Osteocyte (in vitro differentiated cells): Measurements from ENCODE around the gene RAPGEF5. TPM values are rescaled to one million over a fixed set of nuclear protein-coding genes. Genes with fewer than 3 reads are reported as not detected.
"Not testable (repeated sequence)": the region's sequence is repeated elsewhere in the genome, so short reads cannot be mapped to it uniquely, and the experiment has no call there.

Source experiments
- DNase-seq: peaks from one replicate; pipeline ENCODE4 v3.0.0; 2021; ENCODE audit warnings: mixed read lengths; ENCODE audit not compliant: unreplicated experiment; ENCODE audit errors: extremely low spot score
- H3K27ac Mint-ChIP-seq: one replicate; pipeline ENCODE4 v1.8.0; 2021; ENCODE audit warnings: mild to moderate bottlenecking, mixed read lengths; ENCODE audit not compliant: unreplicated experiment
- H3K27me3 Mint-ChIP-seq: one replicate; pipeline ENCODE4 v1.8.0; 2021; ENCODE audit warnings: mixed read lengths; ENCODE audit not compliant: unreplicated experiment
- H3K36me3 Mint-ChIP-seq: one replicate; pipeline ENCODE4 v1.8.0; 2021; ENCODE audit warnings: mixed read lengths; ENCODE audit not compliant: unreplicated experiment
- H3K4me1 Mint-ChIP-seq: one replicate; pipeline ENCODE4 v1.8.0; 2021; ENCODE audit warnings: mixed read lengths; ENCODE audit not compliant: unreplicated experiment
- H3K4me3 Mint-ChIP-seq: one replicate; pipeline ENCODE4 v1.8.0; 2021; ENCODE audit warnings: mild to moderate bottlenecking, moderate library complexity, mixed read lengths; ENCODE audit not compliant: unreplicated experiment
- H3K9me3 Mint-ChIP-seq: one replicate; pipeline ENCODE4 v1.8.0; 2021; ENCODE audit warnings: mixed read lengths; ENCODE audit not compliant: unreplicated experiment
- total RNA-seq: library from RNA; stranded (reverse); gene quantifications from 2 replicates; pipeline ENCODE4 v1.2.1, GENCODE V29; 2021
- TF ChIP-seq, protein P1 (sequence below): fragments of 200-600 bp; sonication (generic); IDR thresholded peaks from 2 replicates; pipeline ENCODE4 v1.5.0; 2021; ENCODE audit warnings: antibody characterized with exemption, mild to moderate bottlenecking, moderate library complexity

RAPGEF5 gene
- total RNA-seq, 1 donor from 2014 or later: 0.27 TPM

DNA sequence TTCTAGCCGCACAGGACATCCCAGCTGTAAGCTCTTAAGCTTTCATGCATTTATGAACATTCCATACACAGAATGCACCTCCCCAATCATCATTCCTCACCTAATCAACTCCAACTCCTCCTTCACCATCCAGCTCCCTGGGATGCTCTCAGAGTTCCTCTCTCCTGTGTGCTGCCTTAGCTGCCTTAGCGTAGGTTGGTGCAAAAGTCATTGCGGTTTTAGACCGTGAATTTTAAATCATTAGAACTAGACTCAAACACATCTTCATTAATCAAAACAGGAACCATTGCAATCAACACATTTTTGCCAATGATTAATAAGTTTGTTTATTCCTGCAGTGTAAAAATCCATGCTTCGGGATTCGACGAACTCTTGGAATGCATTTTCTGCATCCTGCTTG lies 251.4 kb downstream of the RAPGEF5 start:
- Mint-ChIP-seq H3K27me3 (peaks cover 21% of the 10 kb centered on the region), H3K4me3 (no peak overlapping the region), H3K9me3 (no peaks in the 10 kb centered on the region), H3K27ac (no peak overlapping the region), H3K4me1 (peaks cover 3% of the 10 kb centered on the region), H3K36me3 (no peaks in the 10 kb centered on the region)
- no peak for DNase-seq
- TF ChIP-seq, protein P1, sequence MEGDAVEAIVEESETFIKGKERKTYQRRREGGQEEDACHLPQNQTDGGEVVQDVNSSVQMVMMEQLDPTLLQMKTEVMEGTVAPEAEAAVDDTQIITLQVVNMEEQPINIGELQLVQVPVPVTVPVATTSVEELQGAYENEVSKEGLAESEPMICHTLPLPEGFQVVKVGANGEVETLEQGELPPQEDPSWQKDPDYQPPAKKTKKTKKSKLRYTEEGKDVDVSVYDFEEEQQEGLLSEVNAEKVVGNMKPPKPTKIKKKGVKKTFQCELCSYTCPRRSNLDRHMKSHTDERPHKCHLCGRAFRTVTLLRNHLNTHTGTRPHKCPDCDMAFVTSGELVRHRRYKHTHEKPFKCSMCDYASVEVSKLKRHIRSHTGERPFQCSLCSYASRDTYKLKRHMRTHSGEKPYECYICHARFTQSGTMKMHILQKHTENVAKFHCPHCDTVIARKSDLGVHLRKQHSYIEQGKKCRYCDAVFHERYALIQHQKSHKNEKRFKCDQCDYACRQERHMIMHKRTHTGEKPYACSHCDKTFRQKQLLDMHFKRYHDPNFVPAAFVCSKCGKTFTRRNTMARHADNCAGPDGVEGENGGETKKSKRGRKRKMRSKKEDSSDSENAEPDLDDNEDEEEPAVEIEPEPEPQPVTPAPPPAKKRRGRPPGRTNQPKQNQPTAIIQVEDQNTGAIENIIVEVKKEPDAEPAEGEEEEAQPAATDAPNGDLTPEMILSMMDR: no peak

DNA sequence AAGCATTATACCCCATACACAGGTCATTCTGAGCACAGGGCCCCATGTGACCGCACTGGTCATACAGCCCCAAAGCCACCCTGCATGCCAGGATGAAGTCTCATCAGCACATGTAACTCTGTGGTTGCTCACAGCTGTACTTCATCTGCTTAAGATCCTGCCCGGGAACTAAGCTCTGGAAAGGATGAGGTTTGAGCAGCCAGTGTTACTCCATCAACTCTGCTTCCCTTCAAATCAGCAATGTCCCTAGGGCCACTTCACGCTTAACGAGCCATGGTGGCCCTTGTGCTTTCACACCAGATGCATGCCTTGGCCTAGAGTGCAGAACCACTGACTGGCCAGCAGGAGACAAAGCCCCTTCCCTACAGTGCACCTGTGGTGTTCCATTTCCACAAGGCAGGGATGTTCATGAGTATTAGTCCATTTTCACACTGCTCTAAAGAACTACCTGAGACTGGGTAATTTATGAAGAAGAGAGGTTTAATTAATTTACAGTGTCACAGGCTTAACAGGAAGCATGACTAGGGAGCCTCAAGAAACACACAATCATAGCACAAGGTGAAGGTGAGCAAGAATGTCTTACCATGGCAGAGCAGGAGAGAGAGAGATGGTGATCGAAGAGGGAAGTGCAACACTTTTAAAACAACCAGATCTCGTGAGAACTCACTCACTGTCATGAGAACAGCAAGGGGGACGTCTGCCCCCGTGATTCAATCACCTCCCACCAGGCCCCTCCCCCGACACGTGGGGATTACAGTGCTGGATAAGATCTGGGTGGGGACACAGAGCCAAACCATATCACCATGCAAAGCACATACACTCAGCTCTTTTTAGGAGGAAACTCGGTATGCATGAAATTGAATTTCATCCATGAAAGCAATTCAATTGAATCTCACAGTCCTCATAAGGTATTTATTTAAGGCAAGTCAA lies 262.3 kb downstream of the RAPGEF5 start:
- no peak for DNase-seq

DNA sequence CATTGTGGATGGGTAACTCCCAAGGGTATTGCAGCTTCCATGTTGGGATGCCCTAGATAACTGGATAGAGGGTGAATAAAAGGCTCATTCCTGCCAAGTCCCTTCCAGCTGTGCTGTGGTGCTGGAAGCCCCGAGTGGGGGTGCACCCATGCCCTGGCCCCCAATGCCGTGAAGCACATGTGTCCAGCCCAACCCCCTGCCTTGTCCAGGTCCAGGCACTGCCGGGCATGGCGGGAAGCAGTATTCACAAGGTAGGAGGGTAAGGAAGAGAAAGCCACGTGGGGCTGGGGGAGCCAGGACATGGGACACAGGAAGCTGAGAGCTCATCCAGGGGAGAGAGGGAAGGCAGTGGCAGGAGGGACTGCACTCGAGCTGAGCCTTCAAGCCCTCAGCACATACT lies 263.0 kb downstream of the RAPGEF5 start:
- TF ChIP-seq, protein P1: no peak
- Mint-ChIP-seq H3K27ac (no peak overlapping the region), H3K36me3 (no peaks in the 10 kb centered on the region)

More for the DNA sequence above, 262.3 kb downstream of the RAPGEF5 start:
- Mint-ChIP-seq H3K27ac (no peak overlapping the region), H3K36me3 (no peaks in the 10 kb centered on the region), H3K4me3 (no peak overlapping the region), H3K4me1 (no peaks in the 10 kb centered on the region), H3K9me3 (no peaks in the 10 kb centered on the region), H3K27me3 (peaks cover 21% of the 10 kb centered on the region)
- TF ChIP-seq, protein P1: no peak

DNA sequence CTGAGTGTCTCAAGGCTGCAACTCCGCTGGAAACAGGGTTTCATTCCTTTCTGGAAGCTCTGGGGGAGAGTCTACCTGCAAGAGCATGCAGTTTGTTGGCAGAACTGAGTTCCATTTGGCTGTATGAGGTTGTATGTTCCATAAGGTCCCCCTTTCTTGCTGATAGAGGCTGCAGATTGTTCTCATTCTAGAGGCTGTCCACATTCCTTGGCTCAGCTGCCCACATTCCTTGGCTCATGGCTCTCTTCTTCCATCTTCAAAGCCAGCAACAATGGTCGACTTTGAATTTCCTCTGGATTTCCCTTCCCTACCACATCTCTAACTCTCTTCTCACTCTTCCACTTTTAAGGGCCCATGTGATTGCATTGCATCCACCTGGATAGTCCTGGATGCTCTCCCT lies 264.0 kb downstream of the RAPGEF5 start:
- H3K9me3 Mint-ChIP-seq: no peaks in the 10 kb centered on the region
- no peak overlapping the region for H3K4me3 Mint-ChIP-seq
- peaks cover 20% of the 10 kb centered on the region for H3K27me3 Mint-ChIP-seq
- DNase-seq: no peak
- no peak overlapping the region for H3K27ac Mint-ChIP-seq
- TF ChIP-seq, protein P1: no peak
- no peaks in the 10 kb centered on the region for H3K36me3 Mint-ChIP-seq
- peaks cover 9% of the 10 kb centered on the region for H3K4me1 Mint-ChIP-seq

More for the DNA sequence above, 263.0 kb downstream of the RAPGEF5 start:
- H3K9me3 Mint-ChIP-seq: no peaks in the 10 kb centered on the region
- H3K4me3 Mint-ChIP-seq: no peak overlapping the region
- peaks cover 3% of the 10 kb centered on the region for H3K4me1 Mint-ChIP-seq
- H3K27me3 Mint-ChIP-seq: peaks cover 20% of the 10 kb centered on the region
- DNase-seq: no peak

DNA sequence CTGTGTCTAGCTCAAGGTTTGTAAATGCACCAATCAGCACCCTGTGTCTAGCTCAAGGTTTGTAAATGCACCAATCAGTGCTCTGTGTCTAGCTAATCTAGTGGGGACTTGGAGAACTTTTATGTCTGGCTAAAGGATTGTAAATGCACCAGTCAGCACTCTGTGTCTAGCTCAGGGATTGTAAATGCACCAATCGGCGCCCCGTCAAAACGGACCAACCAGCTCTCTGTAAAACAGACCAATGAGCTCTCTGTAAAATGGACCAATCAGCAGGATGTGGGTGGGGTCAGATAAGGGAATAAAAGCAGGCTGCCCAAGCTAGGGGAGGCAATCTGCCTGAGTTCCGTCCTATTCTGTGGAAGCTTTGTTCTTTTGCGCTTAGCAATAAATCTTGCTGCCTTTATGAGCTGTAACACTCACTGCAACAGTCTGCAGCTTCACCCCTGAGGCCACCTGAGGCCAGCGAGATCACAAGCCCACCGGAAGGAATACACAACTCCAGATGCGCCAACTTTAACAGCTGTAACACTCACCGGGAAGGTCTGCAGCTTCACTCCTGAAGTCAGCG lies 265.9 kb downstream of the RAPGEF5 start:
- DNase-seq, H3K36me3 Mint-ChIP-seq, H3K27ac Mint-ChIP-seq, H3K4me3 Mint-ChIP-seq, H3K9me3 Mint-ChIP-seq, H3K4me1 Mint-ChIP-seq: not testable (repeated sequence)
- peaks cover 15% of the 10 kb centered on the region for H3K27me3 Mint-ChIP-seq
